Loucy (cell line): Measurements from ENCODE around the gene CDH24.

Experiments used
- H2AFZ ChIP-seq: fragments of 200-600 bp; sonication (generic); 2 replicates; pipeline ENCODE4 v1.6.0; 2016; ENCODE audit warnings: antibody characterized with exemption, mild to moderate bottlenecking, low read length, moderate library complexity
- H3F3A ChIP-seq: fragments of 200-600 bp; 2 replicates; pipeline ENCODE4 v1.6.0; 2016; ENCODE audit warnings: antibody characterized with exemption, low read depth, mild to moderate bottlenecking
- H3K27me3 ChIP-seq: fragments of 200-600 bp; sonication (generic); 2 replicates; pipeline ENCODE4 v1.6.1; 2014; ENCODE audit warnings: low read length, mild to moderate bottlenecking; ENCODE audit not compliant: insufficient read depth, poor library complexity, severe bottlenecking
- H3K36me3 ChIP-seq: fragments of 200-600 bp; sonication (generic); 2 replicates; pipeline ENCODE4 v1.6.1; 2016; ENCODE audit warnings: low read length; ENCODE audit not compliant: insufficient read depth
- H3K4me1 ChIP-seq: fragments of 200-600 bp; sonication (generic); 2 replicates; pipeline ENCODE4 v1.5.1; 2014; ENCODE audit warnings: low read length, mild to moderate bottlenecking; ENCODE audit not compliant: insufficient read depth, poor library complexity, severe bottlenecking
- H3K4me2 ChIP-seq: fragments of 200-600 bp; sonication (generic); 2 replicates; pipeline ENCODE4 v1.6.0; 2014; ENCODE audit warnings: antibody characterized with exemption, low read length, low read depth, mild to moderate bottlenecking; ENCODE audit not compliant: poor library complexity, severe bottlenecking
- H3K4me3 ChIP-seq: fragments of 200-600 bp; sonication (generic); 2 replicates; pipeline ENCODE4 v1.5.1; 2014; ENCODE audit warnings: low read length, mild to moderate bottlenecking, mixed read lengths; ENCODE audit not compliant: poor library complexity, severe bottlenecking
- H3K79me2 ChIP-seq: fragments of 200-600 bp; sonication (generic); 2 replicates; pipeline ENCODE4 v1.6.1; 2014; ENCODE audit warnings: low read length; ENCODE audit not compliant: insufficient read depth
- H3K9ac ChIP-seq: fragments of 200-600 bp; sonication (generic); 2 replicates; pipeline ENCODE4 v1.6.0; 2014; ENCODE audit warnings: mild to moderate bottlenecking, low read depth, low read length, moderate library complexity; ENCODE audit not compliant: poor library complexity, severe bottlenecking
- H3K9me2 ChIP-seq: fragments of 200-600 bp; sonication (generic); replicated peaks from 2 replicates; pipeline ENCODE4 v1.6.1; 2016; ENCODE audit warnings: low read depth, low read length, mixed read lengths
- H3K9me3 ChIP-seq: fragments of 200-600 bp; sonication (generic); 2 replicates; pipeline ENCODE4 v1.6.1; 2014; ENCODE audit warnings: mild to moderate bottlenecking, antibody characterized with exemption, low read length, low read depth; ENCODE audit not compliant: insufficient read depth
- H4K20me1 ChIP-seq: fragments of 200-600 bp; sonication (generic); 2 replicates; pipeline ENCODE4 v1.6.0; 2014; ENCODE audit warnings: antibody characterized with exemption, low read length, mild to moderate bottlenecking; ENCODE audit not compliant: insufficient read depth, poor library complexity, severe bottlenecking
- EZH2phosphoT487 ChIP-seq: fragments of 200-600 bp; IDR thresholded peaks from 2 replicates; pipeline ENCODE4 v1.6.1; 2018; ENCODE audit warnings: antibody characterized with exemption, mild to moderate bottlenecking, moderate library complexity, borderline replicate concordance
- TF ChIP-seq, protein P1 (sequence below): fragments of 200-600 bp; sonication (generic); conservative IDR thresholded peaks from 2 replicates; pipeline ENCODE4 v1.5.1; 2014; ENCODE audit warnings: mild to moderate bottlenecking, antibody characterized with exemption, low read length

Gene CDH24

GRCh38 chr14:23104591-23105347, 47.4 kb upstream of the CDH24 start, which contains the start of gene CIROP:
Gene CIROP, minus strand, starts transcription at chr14:23104989. Its CDS starts 69 bp downstream, at chr14:23104920.
- Histone ChIP-seq H3K4me2 (no peak within 1 kb of the TSS), H3K79me2 (no peaks in the 10 kb centered on the region), H2AFZ (no peak within 1 kb of the TSS), H4K20me1 (no peaks in the 10 kb centered on the region), H3K4me3 (no peak within 1 kb of the TSS), H3K36me3 (no peaks in the 10 kb centered on the region), H3F3A (no peaks in the 10 kb centered on the region), H3K4me1 (no peaks in the 10 kb centered on the region), H3K9ac (no peak within 1 kb of the TSS), H3K27me3 (no peaks in the 10 kb centered on the region), H3K9me3 (no peaks in the 10 kb centered on the region), H3K9me2 (no peaks in the 10 kb centered on the region)
- no peak for TF ChIP-seq EZH2phosphoT487
- TF ChIP-seq, protein P1, sequence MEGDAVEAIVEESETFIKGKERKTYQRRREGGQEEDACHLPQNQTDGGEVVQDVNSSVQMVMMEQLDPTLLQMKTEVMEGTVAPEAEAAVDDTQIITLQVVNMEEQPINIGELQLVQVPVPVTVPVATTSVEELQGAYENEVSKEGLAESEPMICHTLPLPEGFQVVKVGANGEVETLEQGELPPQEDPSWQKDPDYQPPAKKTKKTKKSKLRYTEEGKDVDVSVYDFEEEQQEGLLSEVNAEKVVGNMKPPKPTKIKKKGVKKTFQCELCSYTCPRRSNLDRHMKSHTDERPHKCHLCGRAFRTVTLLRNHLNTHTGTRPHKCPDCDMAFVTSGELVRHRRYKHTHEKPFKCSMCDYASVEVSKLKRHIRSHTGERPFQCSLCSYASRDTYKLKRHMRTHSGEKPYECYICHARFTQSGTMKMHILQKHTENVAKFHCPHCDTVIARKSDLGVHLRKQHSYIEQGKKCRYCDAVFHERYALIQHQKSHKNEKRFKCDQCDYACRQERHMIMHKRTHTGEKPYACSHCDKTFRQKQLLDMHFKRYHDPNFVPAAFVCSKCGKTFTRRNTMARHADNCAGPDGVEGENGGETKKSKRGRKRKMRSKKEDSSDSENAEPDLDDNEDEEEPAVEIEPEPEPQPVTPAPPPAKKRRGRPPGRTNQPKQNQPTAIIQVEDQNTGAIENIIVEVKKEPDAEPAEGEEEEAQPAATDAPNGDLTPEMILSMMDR, result no peak

GRCh38 chr14:23104070-23104590, 46.8 kb upstream of the CDH24 start:
- Histone ChIP-seq H3K4me3 (no peak overlapping the region), H3K27me3 (no peaks in the 10 kb centered on the region), H4K20me1 (no peaks in the 10 kb centered on the region), H3K9me2 (no peaks in the 10 kb centered on the region), H3K4me1 (peaks cover 6% of the 10 kb centered on the region), H3K36me3 (no peaks in the 10 kb centered on the region), H3F3A (no peaks in the 10 kb centered on the region), H3K79me2 (no peaks in the 10 kb centered on the region), H3K9ac (no peak overlapping the region), H3K9me3 (no peaks in the 10 kb centered on the region), H2AFZ (no peak overlapping the region), H3K4me2 (no peak overlapping the region)
- TF ChIP-seq, protein P1, result no peak
- TF ChIP-seq EZH2phosphoT487, result no peak

GRCh38 chr14:23103581-23103980, 46.3 kb upstream of the CDH24 start:
- TF ChIP-seq, protein P1, result no peak
- TF ChIP-seq EZH2phosphoT487, result no peak
- Histone ChIP-seq H3K9ac (no peak overlapping the region), H3K36me3 (no peaks in the 10 kb centered on the region), H3K9me3 (no peaks in the 10 kb centered on the region), H4K20me1 (no peaks in the 10 kb centered on the region), H3K79me2 (peaks cover 4% of the 10 kb centered on the region; the same call in 1 of the 2 replicates), H3K4me1 (peaks cover 10% of the 10 kb centered on the region), H3F3A (no peaks in the 10 kb centered on the region), H2AFZ (no peak overlapping the region), H3K9me2 (no peaks in the 10 kb centered on the region), H3K27me3 (no peaks in the 10 kb centered on the region), H3K4me3 (no peak overlapping the region), H3K4me2 (no peak overlapping the region)
